ENCODE results near the gene PNPLA5. TPM values are rescaled to one million over a fixed set of nuclear protein-coding genes. Genes with fewer than 3 reads are reported as not detected.

PNPLA5 gene
- total and polyA plus RNA-seq, 2 of the 13 experiments (the other 11 are each of a cell fraction or from before 2014, with no cell fraction given): not detected

GRCh38 chr22:43862882-43863202, 29.0 kb downstream of the PNPLA5 start:
- H3K4me1 ChIP-seq (ENCODE audit: insufficient read depth, low read length): no peaks in the 10 kb centered on the region
- 0 out of 2 replicates have a peak, but pooled peaks cover 7% of the 10 kb centered on the region for H4K20me1 ChIP-seq (ENCODE audit: insufficient read depth, low read length)
- no peaks in the 10 kb centered on the region for H3K36me3 ChIP-seq (replicated peaks in 1 of 2; ENCODE audit: control insufficient read depth in 1 of 2, insufficient read depth in 2 of 2, low read length in 2 of 2)
- ChIA-PET POLR2A (no interaction called here), CTCF (ENCODE audit: low intra/inter-chr PET ratio, low total read pairs) (no interaction called here)
- no peak for FAIRE-seq
- no peak for ATAC-seq
- H3K4me2 ChIP-seq (ENCODE audit: low read depth, low read length): peak overlapping the region; percentile 32; the same call in 1 of the 2 replicates
- peaks cover 0 to 32% of the 10 kb centered on the region in 2 experiments; a peak in 4 of 5 replicates for H3K27me3 ChIP-seq (ENCODE audit: control insufficient read depth in 1 of 2, insufficient read depth in 2 of 2, low read length in 2 of 2)
- H3K4me3 ChIP-seq (replicated peaks in 1 of 3; ENCODE audit: insufficient read depth in 1 of 3, low read depth in 2 of 3, low read length in 3 of 3): no peak overlapping the region
- intact Hi-C loops (cut with micrococcal nuclease; ENCODE audit: unreplicated experiment) (no loop called here), in situ Hi-C loops (cut with HindIII; ENCODE audit: extremely low pct_ligation_motif_present, low pct_unique_long_range_greater_than_20kb) (no loop called here)
- H3K9me3 ChIP-seq (ENCODE audit: low read length): no peaks in the 10 kb centered on the region
- no peak overlapping the region for H2AFZ ChIP-seq (ENCODE audit: low read length)
- no peak for TF ChIP-seq NPAS2 (CRISPR knock-in tag; IDR thresholded peaks at IDR 0.05; ENCODE audit: borderline replicate concordance)
- no peak for DNase-seq (ENCODE audit: low spot score)
- no peaks in the 10 kb centered on the region for H3K79me2 ChIP-seq (ENCODE audit: insufficient read depth, low read length)
- 29% methylated on average over 11 of the region's 11 CpGs for WGBS (ENCODE audit: low lambda C conversion rate)
- H3K9ac ChIP-seq (ENCODE audit: insufficient read depth, low read depth, low read length): no peak overlapping the region
- BruUV-seq (replicated peaks): no TSS peak
- no peak overlapping the region for H3K27ac ChIP-seq (ENCODE audit: extremely low read length, insufficient read depth, low read length)

GRCh38 chr22:43862074-43862881, 29.5 kb downstream of the PNPLA5 start, which contains the start of gene SULT4A1:
Gene SULT4A1, minus strand, starts transcription at chr22:43862513. Its CDS starts 131 bp downstream, at chr22:43862382.
- in situ Hi-C loops (cut with HindIII; ENCODE audit: extremely low pct_ligation_motif_present, low pct_unique_long_range_greater_than_20kb) (no loop called here), intact Hi-C loops (cut with micrococcal nuclease; ENCODE audit: unreplicated experiment) (no loop called here)
- H3K4me1 ChIP-seq (ENCODE audit: insufficient read depth, low read length): no peaks in the 10 kb centered on the region
- POLR2A ChIA-PET: no interaction called here
- H3K4me2 ChIP-seq (ENCODE audit: low read depth, low read length): peak within 1 kb of the TSS; percentile 32; the same call in 1 of the 2 replicates
- no TSS peak for BruUV-seq (replicated peaks)
- DNase-seq (ENCODE audit: low spot score) (no peak), FAIRE-seq (no peak), ATAC-seq (no peak)
- H3K4me3 ChIP-seq (replicated peaks in 1 of 3; ENCODE audit: insufficient read depth in 1 of 3, low read depth in 2 of 3, low read length in 3 of 3): no peak within 1 kb of the TSS
- no peaks in the 10 kb centered on the region for H3K79me2 ChIP-seq (ENCODE audit: insufficient read depth, low read length)
- H2AFZ ChIP-seq (ENCODE audit: low read length): no peak within 1 kb of the TSS
- peaks cover 0 to 32% of the 10 kb centered on the region in 2 experiments; a peak in 4 of 5 replicates for H3K27me3 ChIP-seq (ENCODE audit: control insufficient read depth in 1 of 2, insufficient read depth in 2 of 2, low read length in 2 of 2)
- WGBS (ENCODE audit: low lambda C conversion rate): 10% methylated on average over 7 of the region's 121 CpGs
- 0 out of 2 replicates have a peak, but pooled peaks cover 2% of the 10 kb centered on the region for H4K20me1 ChIP-seq (ENCODE audit: insufficient read depth, low read length)
- no peak within 1 kb of the TSS for H3K9ac ChIP-seq (ENCODE audit: insufficient read depth, low read depth, low read length)
- TF ChIP-seq FOXJ3 (CRISPR knock-in tag; IDR thresholded peaks at IDR 0.05; ENCODE audit: borderline replicate concordance) (no peak), HOXD1 (CRISPR knock-in tag; IDR thresholded peaks at IDR 0.05) (no peak), HNRNPLL (IDR thresholded peaks at IDR 0.05; ENCODE audit: low read depth, low read length, poor library complexity, severe bottlenecking) (no peak), YY1 (IDR thresholded peaks at IDR 0.05; ENCODE audit: insufficient read depth, insufficient replicate concordance, low read depth, low read length) (no peak), CREB1 (IDR thresholded peaks at IDR 0.05) (peak; percentile 95), CREB1 (CRISPR knock-in tag; IDR thresholded peaks at IDR 0.05) (no peak), ZHX2 (IDR thresholded peaks at IDR 0.05; ENCODE audit: low read depth) (peak; percentile 20; the same call in 1 of the 2 replicates), ZHX2 (CRISPR knock-in tag; IDR thresholded peaks at IDR 0.05; ENCODE audit: borderline replicate concordance) (no peak), FOXO1 (CRISPR knock-in tag; IDR thresholded peaks at IDR 0.05) (no peak), HOXA3 (CRISPR knock-in tag; IDR thresholded peaks at IDR 0.05) (peak; percentile 59; the same call in 1 of the 2 replicates), RNF2 (conservative IDR thresholded peaks at IDR 0.05; ENCODE audit: low read depth) (no peak)
- CTCF ChIA-PET (ENCODE audit: low intra/inter-chr PET ratio, low total read pairs): no interaction called here
- H3K36me3 ChIP-seq (replicated peaks in 1 of 2; ENCODE audit: control insufficient read depth in 1 of 2, insufficient read depth in 2 of 2, low read length in 2 of 2): no peaks in the 10 kb centered on the region
- H3K9me3 ChIP-seq (ENCODE audit: low read length): no peaks in the 10 kb centered on the region
- H3K27ac ChIP-seq (ENCODE audit: extremely low read length, insufficient read depth, low read length): no peak within 1 kb of the TSS

Measured in HepG2 (cell line).